HG02759 (cell line): ENCODE measurements around the gene OLR1.
"Not testable (repeated sequence)": the region's sequence is repeated elsewhere in the genome, so short reads cannot be mapped to it uniquely, and the experiment has no call there.

ENCODE experiments used
- ATAC-seq: cut with Tn5 transposase; IDR thresholded peaks from one replicate; pipeline ENCODE4 v1.9.1; 2021; ENCODE audit warnings: mild to moderate bottlenecking, moderate library complexity; ENCODE audit not compliant: unreplicated experiment

OLR1 gene

GRCh38 chr12:10171973-10172728 is at the start of gene OLR1:
Gene OLR1 (minus strand): TSS chr12:10172132. CDS start chr12:10172077, 55 bp downstream.
- no peak for ATAC-seq

GRCh38 chr12:10220398-10221077 is 48.6 kb upstream of the OLR1 start:
- ATAC-seq: no peak

- no peak for ATAC-seq
Measured at GRCh38 chr12:10218021-10218420, 46.1 kb upstream of the OLR1 start.

GRCh38 chr12:10215946-10216345 is 44.0 kb upstream of the OLR1 start:
- not testable (repeated sequence) for ATAC-seq

- no peak for ATAC-seq
Measured at GRCh38 chr12:10215436-10215835, 43.5 kb upstream of the OLR1 start.

GRCh38 chr12:10214895-10215267 is 42.9 kb upstream of the OLR1 start:
- no peak for ATAC-seq

GRCh38 chr12:10214136-10214894 is 42.4 kb upstream of the OLR1 start:
- ATAC-seq: no peak

GRCh38 chr12:10213168-10214135 is 41.5 kb upstream of the OLR1 start:
- peak; percentile 69 for ATAC-seq

GRCh38 chr12:10212739-10213131 is 40.8 kb upstream of the OLR1 start, which contains the start of gene GABARAPL1:
Gene GABARAPL1 (plus strand): TSS chr12:10212877. CDS start chr12:10213130, 253 bp downstream.
- ATAC-seq: peak; percentile 75

- ATAC-seq: peak; percentile 68
Measured at GRCh38 chr12:10211940-10212738, 40.2 kb upstream of the OLR1 start.

- no peak for ATAC-seq
Measured at GRCh38 chr12:10211101-10211939, 39.4 kb upstream of the OLR1 start.

GRCh38 chr12:10210225-10210624 is 38.3 kb upstream of the OLR1 start:
- ATAC-seq: no peak

- ATAC-seq: no peak
Measured at GRCh38 chr12:10207136-10207535, 35.2 kb upstream of the OLR1 start.

GRCh38 chr12:10205220-10205807 is 33.4 kb upstream of the OLR1 start:
- ATAC-seq: no peak

GRCh38 chr12:10204495-10204894 is 32.6 kb upstream of the OLR1 start:
- ATAC-seq: not testable (repeated sequence)

- no peak for ATAC-seq
Measured at GRCh38 chr12:10197879-10198278, 25.9 kb upstream of the OLR1 start.

GRCh38 chr12:10196210-10196609 is 24.3 kb upstream of the OLR1 start:
- peak; percentile 99 for ATAC-seq

- ATAC-seq: no peak
Measured at GRCh38 chr12:10194160-10194670, 22.3 kb upstream of the OLR1 start.
